Left colon (tissue), 2 donors: ENCODE data around the gene SSPN. TPM values are rescaled to one million over a fixed set of nuclear protein-coding genes. Genes with fewer than 3 reads are reported as not detected.

Experiments used
- ATAC-seq: fragments of 200-7000 bp; cut with Tn5 transposase; one replicate; pipeline ENCODE4 v1.9.1; 2020; ENCODE audit warnings: mild to moderate bottlenecking, moderate library complexity
- DNase-seq, 2 donors: peaks; one replicate each; pipeline ENCODE4 v3.0.0-alpha.2; 2020
- intact Hi-C, 2 donors: fragments of 100-400 bp; cut with DNase I in 1 of 2; cut with micrococcal nuclease in 1 of 2; formaldehyde crosslinking; loops; one replicate each; pipeline versions ENCODE4 v1.11.2 to v1.14.0; 2022; cut with DNase I, micrococcal nuclease
- total RNA-seq, 2 donors: library from RNA; stranded (reverse); fragmentation: NEBNext Ultra II Directional; extraction: Animal tissue kit (Norgen Biotek cat#: 25700); gene quantifications; one replicate each; pipeline ENCODE4 v1.2.1, GENCODE V29; 2021
- donor health status: DM: no; HTN: no; CAD: no.
- donor health status: DM: yes; HTN: yes; CAD: no.

SSPN gene
- total RNA-seq, 2 donors from 2014 or later: 12.8 to 20.6 TPM

DNA sequence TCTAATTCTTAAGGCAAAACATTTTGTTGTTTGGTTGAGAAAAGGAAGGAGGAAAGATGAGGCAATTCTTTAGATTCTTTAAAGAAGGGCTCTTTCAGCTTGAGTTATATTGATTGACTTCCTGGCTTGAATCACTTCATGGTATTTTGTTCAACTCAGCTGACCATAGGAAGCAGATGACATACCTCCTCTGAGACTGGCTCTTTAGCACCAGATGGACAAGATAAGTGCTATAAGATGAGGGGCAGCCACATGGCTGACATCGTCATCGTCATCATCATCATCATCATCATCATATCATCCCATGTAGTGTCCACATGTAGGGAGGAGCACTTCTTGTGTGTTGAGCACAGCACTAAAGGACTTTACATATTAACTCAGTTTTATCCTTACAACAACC is 81.3 kb downstream of the SSPN start:
- DNase-seq (no peak), ATAC-seq (no peak)
- intact Hi-C loops: no loop called here

DNA sequence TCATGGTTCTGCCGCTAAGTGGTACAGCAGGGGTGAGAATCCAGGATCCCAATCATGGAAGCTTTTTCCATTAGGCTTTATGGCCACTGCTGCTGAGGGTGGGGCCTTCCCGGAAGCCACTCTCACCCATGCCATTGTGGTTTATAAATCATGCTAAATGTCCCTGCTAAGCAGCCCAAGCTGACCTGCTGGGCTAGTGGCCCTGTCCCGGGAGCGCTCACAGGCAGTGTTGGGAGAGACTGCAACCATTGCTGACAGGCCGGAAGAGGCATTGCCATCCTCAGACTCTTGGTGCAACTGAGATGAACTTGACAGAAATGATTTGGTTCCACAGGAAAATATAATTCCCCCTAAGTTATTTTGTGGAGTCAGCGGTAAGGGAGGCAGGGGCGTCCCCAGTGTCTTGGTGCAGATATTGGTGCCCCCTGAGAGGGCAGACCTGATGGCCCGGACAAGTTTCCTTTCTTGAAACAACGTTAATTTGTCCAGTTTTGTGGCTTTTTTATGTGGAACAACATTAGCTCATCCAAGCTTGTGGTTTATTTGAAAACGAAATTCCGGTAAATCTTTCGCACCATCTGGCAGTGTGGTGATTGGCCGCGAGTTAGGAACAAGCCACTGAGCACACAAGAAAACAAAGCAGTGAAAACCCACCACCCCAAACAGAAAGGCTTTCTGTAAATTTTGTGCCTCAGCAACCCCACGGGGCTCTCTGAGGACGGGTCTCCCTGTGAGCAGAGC is 82.3 kb downstream of the SSPN start:
- DNase-seq (no peak), ATAC-seq (no peak)
- intact Hi-C loops: no loop called here

DNA sequence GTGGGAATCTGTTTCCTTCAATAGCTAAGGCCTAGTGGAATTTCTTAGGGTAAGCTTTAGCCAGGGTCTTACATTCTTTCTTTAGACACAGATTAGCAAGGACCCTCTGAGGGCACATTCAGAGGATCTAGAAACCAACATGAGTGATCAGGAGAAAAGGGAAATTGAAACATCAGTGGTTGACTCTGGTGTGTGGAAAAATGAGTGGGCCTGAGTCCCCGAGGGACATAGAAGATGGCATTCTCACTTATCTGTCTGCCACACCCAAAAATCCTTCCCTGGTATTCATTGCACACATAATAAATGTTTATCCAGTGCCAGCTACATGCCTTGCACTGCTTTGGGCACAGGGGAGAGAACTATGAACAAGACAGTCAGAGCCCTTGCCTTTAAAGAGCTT is 82.9 kb downstream of the SSPN start:
- intact Hi-C loops: no loop called here
- no peak for ATAC-seq
- DNase-seq: no peak

DNA sequence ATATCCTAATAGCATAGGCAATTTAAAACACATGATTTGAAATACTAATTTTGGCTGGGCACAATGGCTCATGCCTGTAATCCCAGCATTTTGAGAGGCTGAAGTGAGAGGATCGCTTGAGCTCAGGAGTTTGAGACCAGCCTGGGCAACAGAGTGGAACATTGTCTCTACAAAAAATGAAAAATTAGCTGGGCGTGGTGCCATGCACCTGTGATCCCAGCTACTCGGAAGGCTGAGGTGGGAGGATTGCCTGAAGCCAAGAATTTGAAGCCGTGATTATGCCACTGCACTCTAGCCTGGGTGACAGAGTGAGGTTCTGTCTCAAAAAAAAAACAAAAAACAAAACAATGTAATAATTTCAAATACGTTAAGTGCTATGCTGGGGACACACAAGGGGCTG is 83.3 kb downstream of the SSPN start:
- DNase-seq (no peak), ATAC-seq (no peak)
- intact Hi-C loops: no loop called here

DNA sequence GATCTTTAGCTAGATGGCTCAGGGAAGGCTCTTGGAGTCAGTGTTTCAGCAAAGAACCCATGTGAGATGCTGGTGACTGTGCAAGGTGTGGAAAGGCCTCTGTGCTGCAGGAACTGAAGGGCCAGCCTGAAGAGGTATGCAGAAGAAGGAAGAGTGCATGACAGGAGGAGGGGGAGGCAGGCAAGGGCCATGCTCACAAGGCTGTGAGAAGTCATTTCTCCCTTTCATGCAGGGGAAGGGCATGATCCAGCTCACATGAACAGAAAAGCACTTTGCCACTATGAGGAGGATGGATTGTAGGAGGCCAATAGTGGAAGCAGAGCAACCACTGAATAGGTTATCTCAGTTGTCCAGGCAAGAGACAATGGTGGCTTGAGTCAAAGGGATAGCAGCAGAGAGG is 83.7 kb downstream of the SSPN start:
- intact Hi-C loops: no loop called here
- no peak for ATAC-seq
- DNase-seq: no peak

DNA sequence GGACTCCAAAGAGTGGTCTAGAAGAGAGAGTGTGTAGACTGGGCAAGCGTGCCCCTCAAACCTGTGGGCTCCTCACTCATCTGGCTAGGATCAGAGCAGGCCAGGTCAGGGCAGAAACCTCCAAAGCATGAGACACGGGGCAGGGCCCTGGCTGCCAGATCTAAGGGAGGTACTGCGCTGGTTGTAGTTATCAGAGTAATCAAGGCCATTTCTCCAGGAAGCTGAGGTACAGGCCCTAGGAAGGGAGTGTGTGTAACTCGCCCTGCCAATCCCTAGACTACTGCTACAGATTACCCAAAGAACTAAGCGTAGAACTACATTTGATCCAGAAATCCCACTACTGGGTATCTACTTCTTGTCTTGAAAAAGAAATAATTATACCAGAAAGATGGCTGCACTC is 84.5 kb downstream of the SSPN start:
- DNase-seq (no peak), ATAC-seq (peak; percentile 54)
- intact Hi-C loops: no loop called here

DNA sequence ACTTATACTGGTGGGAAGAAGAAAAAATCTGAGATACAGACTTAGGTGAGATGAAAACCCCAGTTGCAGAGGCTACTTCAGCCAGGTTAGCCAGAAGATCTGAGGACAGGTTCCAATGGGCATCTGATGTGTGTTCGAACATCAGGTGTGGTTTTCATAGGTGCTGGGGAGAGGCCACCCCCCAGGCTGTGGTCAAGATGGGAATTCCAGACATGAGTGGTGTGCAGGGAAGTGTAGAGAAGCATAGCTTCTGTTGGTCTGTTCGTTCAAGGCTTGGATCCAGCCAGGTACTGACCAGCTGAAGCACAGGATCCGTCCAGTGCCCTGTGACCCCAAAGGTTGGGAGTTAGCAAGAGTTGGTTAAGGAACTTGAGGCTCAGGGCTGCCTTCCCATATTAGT is 85.5 kb downstream of the SSPN start:
- intact Hi-C loops: no loop called here
- ATAC-seq: no peak
- no peak for DNase-seq

DNA sequence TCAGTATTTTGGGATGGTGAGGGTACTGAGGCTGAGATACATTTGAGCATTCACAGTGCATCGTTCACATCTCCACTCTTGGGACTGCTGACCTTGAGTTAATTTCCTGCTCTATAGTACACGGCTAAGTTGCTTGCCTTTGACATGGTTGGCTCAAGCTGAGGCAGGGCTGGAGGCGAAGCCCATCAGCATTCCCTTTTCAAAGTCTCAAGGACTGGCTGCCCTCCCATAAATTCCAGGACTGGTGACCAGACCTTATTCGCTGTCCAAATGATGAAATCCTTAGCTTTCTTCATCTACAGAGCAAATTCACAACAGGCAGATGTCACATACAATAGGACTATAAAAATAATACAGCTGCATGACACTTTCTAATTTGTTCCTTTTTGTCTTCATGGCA is 85.9 kb downstream of the SSPN start:
- ATAC-seq (no peak), DNase-seq (no peak)
- intact Hi-C loops: no loop called here

DNA sequence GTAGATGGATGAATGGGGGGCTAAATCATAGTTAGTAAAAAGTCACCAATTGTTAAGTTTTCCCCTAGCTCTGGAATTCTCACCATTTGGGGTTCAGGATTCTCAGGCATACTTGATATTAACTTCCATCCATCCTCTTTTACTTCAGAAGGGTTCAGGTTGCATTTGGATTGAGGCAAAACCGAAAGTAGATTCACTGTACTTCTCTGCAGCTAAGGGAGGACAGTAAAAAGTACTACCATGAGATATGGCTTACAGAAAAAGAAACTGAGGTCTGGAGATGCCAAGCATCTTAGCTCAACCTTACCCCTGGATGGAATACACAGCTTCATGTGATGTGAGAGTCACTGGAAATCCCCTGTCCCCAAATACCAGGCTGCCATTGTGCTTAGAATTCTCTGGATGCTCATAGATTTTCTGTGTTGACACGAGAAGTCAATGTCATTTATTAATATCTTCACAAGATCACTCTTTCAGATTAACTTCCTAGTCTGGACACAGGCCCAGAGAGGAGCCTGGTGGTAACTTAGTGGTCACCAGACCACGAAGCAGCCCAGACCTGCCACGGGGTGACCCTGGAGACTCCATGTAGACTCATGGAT is 87.1 kb downstream of the SSPN start:
- DNase-seq (no peak), ATAC-seq (no peak)
- intact Hi-C loops: no loop called here

DNA sequence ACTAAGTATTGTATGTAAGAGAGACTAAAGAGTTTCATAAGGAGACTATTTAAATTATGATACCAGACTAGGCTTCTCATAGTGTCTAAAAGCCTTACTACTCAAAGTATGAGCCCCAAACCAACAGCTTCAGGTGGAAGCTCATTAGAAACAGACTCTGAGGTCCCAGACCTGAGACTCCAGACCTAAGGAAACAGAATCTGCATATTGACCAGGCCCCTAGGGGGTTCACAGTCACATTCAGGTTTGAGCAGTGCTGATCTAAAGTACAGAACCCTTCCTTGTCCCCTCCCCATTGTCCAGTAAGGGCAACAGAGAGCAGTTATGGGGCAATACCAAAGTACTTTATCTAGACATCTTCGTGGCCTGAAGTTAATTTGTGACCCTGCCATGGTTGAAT is 87.7 kb downstream of the SSPN start:
- intact Hi-C loops: no loop called here
- DNase-seq (no peak), ATAC-seq (no peak)

DNA sequence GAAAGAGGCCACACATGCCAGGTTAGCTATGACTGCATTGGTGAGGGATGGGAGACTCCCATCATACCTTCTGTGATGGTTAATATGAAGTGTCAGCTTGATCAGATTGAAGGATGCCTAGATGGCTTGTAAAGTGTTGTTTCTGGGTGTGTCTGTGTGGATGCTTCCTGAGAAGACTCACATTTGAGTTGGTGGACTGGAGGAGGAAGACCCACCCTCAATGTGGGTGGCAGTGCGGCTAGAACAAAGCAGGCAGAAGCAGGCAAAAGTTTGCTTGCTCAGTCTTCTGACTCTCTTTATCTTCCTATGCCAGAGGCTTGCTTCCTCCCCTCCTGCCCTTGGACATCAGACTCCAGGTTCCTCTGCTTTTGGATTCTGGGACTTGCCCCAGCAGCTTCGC is 88.2 kb downstream of the SSPN start:
- no peak for ATAC-seq
- no peak for DNase-seq
- intact Hi-C loops: no loop called here

DNA sequence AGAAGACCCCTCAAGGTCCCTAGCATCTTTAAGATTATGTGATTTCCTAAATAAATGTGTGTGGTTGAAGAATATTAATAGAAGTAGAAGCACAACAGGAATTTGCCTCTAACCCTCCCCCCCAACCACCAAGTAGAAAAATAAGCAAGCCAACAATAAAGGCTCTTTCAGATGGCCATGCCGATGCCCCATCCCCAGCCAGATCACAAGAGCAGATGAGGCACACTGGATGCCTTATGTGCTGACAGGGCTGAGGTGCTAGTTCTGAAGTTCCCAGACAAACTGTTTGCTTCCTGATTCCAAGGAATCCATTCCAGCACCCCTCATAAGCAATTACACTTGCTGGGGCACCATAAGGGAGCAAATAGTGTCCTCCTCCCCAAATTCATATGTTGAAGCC is 90.0 kb downstream of the SSPN start:
- intact Hi-C loops: no loop called here

DNA sequence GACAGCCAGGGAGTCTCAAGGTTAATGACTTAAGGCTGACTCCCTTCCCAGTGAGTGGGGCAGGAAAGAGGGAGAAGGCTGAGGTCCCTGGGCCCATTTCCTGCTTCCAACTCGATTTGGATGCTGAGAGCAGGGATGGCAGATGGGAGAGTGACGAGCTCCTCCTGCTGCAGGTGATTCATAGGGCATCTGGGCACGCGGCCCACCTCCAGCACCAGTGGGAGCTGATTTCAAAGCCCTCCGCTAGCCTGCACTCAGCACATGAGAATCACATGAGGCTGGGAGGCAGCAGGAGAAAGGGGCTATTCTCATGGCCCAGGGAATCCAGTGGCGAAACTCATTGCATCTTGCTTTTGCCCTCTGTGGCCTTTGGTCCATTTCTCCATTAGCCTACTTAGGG is 90.8 kb downstream of the SSPN start:
- ATAC-seq: no peak
- intact Hi-C loops: no loop called here
- no peak for DNase-seq

More for the DNA sequence above, 90.0 kb downstream of the SSPN start:
- no peak for DNase-seq
- ATAC-seq: no peak

DNA sequence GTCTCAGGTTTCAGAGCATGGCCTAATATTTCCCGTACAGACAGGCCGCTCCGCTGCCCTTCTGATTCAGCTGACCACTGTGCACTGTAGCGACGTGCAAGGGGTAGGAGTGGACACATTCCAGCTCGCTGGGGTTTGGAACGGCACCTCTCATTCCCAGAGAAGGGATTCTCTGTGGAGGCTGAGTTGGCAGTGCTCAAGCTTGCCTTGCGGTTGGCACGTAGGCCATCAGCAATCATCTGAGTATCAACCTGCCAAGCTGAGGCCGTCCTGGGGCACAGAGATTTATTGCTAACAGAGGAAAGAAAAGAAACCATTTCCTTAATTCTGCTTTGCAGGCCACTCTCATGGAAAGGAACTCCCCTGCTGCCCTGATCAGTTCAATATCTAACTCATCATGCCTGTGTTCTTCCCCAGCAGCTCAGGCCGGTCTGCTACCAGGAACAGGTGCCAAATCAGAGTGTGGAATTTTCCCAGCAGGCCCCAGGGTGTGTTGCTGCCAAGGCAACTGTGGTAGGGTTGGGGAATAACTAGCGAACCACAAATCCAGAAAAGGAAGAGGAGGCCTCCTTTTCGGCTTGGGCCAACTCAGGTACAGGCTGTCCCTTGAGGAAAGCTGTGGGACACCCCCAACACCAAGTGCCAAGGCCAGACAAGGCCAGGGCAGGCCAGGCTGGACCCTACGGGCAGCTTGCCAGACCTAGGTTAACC is 92.5 kb downstream of the SSPN start:
- no peak for DNase-seq
- intact Hi-C loops: no loop called here
- ATAC-seq: no peak

DNA sequence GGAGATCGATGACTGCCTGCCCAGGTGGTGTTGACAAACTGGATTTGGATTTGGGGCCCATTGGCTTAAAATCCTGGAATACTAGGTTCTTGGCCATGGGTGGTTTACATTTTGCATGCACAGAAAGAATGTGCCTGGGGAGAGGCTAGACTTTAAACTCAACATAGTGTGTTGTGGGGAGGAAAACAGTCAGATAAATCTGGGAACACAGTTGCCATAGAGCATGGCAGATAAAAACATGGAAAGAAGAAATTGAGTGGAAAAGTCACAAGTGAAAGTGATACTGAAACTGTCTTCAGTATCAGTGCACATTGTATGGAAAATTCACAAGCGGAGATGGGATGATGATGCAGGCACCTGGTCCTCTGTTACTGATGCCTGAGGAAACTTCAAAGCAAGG is 95.2 kb downstream of the SSPN start:
- DNase-seq: no peak
- ATAC-seq: peak; percentile 50

DNA sequence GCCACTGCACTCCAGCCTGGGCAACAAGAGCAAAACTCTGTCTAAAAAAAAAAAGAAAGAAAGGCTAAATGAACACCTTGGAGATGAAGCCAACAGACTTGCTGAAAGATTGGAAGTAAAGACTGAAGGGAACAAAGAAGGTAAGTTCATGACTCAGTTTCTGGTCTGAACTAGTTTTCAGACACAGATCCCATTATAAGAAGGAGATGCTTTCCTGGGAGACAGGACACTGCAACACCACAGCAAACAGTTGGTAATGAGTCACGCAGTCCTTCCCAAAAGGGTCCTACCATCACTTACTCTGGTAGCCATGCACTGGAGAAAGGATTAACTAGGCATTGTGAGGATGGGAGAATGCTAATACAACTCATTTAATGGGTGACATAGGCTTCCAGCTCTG is 97.2 kb downstream of the SSPN start:
- intact Hi-C loops: no loop called here
- DNase-seq: no peak
- ATAC-seq: no peak

More for the DNA sequence above, 95.2 kb downstream of the SSPN start:
- intact Hi-C loops: no loop called here

DNA sequence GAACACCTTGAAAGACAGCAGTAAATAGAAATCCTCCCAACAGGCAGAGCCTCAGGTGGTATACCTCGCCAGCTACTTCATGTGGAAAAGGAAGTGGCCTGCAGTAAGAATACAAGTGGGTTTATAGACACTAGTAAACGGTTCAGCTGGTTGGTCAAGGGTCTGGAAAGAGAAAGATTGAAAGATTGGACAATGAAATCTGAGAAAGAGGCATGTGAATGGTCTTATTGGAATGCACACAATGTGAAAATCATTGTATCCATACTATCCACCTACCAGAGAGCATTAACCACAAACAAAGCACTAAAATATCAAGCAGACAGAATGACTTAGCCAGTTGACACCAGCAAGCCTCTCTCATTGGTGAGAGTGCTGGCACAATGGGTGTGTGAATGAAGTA is 98.2 kb downstream of the SSPN start:
- intact Hi-C loops: no loop called here
- ATAC-seq (no peak), DNase-seq (no peak)

DNA sequence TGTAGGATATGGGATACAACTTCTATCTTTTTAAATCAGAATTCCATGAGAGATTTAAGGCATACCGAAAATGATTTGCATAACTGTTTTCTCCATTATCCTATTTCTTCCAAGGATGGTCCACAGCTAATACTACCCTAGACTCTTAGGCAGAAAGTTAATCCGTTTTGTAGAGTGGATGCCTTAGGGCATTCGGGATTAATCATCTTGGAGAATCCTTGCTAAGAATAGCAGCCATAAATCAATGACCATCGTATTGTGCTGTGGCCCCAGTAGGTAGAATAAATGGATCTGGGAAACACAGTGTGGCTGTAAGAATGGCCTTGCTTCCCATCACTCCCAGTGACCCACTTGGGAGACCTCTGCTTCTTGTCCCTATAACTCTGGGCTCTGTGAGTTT is 99.6 kb downstream of the SSPN start:
- ATAC-seq (no peak), DNase-seq (no peak)
- intact Hi-C loops: no loop called here

DNA sequence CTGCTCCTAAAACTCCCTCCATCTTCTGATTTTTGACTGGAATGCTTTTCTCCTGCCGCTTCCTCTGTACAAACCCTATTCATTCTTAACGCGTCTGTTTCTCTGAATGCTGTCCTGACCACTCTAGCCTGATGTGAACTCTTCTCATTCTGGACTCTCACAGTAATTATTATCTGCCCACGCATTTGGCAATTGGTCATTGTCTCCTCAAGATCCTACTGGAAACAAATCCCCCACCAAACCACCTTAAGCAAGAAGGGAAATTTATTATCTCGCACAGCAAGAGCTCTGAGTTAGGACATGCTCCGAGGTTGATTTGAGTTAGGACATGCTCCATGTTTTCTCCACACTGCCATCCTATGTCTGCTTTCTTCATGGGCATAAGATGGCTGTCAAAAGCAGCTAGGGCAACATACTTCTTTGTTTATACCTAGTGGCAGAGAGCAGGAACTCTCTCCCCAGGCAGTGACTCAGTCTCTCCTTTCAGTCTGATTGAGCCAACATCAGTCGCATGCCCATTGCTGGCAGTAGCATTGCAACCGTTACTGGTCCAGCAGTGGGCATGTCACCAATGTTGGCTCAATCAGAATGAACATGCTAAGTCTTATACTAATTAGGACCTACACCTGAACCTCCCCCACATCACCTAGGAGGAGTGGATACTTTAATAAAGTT is 102.2 kb downstream of the SSPN start:
- intact Hi-C loops: no loop called here
- DNase-seq (no peak), ATAC-seq (no peak)
